H9 (cell line): ENCODE measurements around the gene KCNMB3. TPM values are rescaled to one million over a fixed set of nuclear protein-coding genes. Genes with fewer than 3 reads are reported as not detected.

Experiments
- DNase-seq: peaks from one replicate; pipeline ENCODE4 v3.0.0-alpha.2; 2017
- H2AFZ ChIP-seq: one replicate; pipeline ENCODE4 v1.6.1; 2013; ENCODE audit warnings: mild to moderate bottlenecking, low read length, control low read depth, moderate library complexity
- H2AK5ac ChIP-seq: 2 replicates; pipeline ENCODE4 v1.6.1; 2013; ENCODE audit warnings: low read length, control low read depth, mixed read lengths; ENCODE audit not compliant: insufficient read length
- H2BK120ac ChIP-seq: one replicate; pipeline ENCODE4 v1.6.1; 2013; ENCODE audit warnings: low read depth, mild to moderate bottlenecking, low read length, control low read depth, inconsistent platforms; ENCODE audit not compliant: poor library complexity, severe bottlenecking
- H2BK12ac ChIP-seq: 2 replicates; pipeline ENCODE4 v1.6.1; 2013; ENCODE audit warnings: low read length, control low read depth, mixed read lengths, low read depth; ENCODE audit not compliant: insufficient read length
- H2BK15ac ChIP-seq: 2 replicates; pipeline ENCODE4 v1.6.1; 2013; ENCODE audit warnings: low read depth, low read length, control low read depth
- H2BK20ac ChIP-seq: one replicate; pipeline ENCODE4 v1.6.1; 2013; ENCODE audit warnings: low read depth, mild to moderate bottlenecking, low read length, control low read depth, inconsistent platforms; ENCODE audit not compliant: poor library complexity, severe bottlenecking
- H2BK5ac ChIP-seq: 2 replicates; pipeline ENCODE4 v1.6.1; 2013; ENCODE audit warnings: low read length, control low read depth, mixed read lengths; ENCODE audit not compliant: insufficient read length
- H3K14ac ChIP-seq: 2 replicates; pipeline ENCODE4 v1.6.1; 2013; ENCODE audit warnings: low read length, control low read depth; ENCODE audit not compliant: insufficient read depth
- H3K18ac ChIP-seq: 2 replicates; pipeline ENCODE4 v1.6.1; 2013; ENCODE audit warnings: low read depth, mild to moderate bottlenecking, mixed read lengths, low read length, control low read depth; ENCODE audit not compliant: insufficient read length
- H3K23ac ChIP-seq: 2 replicates; pipeline ENCODE4 v1.6.1; 2013; ENCODE audit warnings: low read length, control low read depth, mixed read lengths, low read depth; ENCODE audit not compliant: insufficient read length
- H3K23me2 ChIP-seq: 2 replicates; pipeline ENCODE4 v1.6.1; 2013; ENCODE audit warnings: low read depth, mild to moderate bottlenecking, mixed read lengths, low read length, control low read depth; ENCODE audit not compliant: insufficient read length, poor library complexity, severe bottlenecking
- H3K27ac ChIP-seq: 2 replicates; pipeline ENCODE4 v1.5.1; 2013; ENCODE audit warnings: low read length, control low read depth, mixed read lengths, low read depth; ENCODE audit not compliant: insufficient read length
- H3K27me3 ChIP-seq: 2 replicates; pipeline ENCODE4 v1.6.1; 2013; ENCODE audit warnings: low read length, control low read depth, inconsistent platforms; ENCODE audit not compliant: insufficient read depth
- H3K4ac ChIP-seq: 2 replicates; pipeline ENCODE4 v1.6.1; 2013; ENCODE audit warnings: low read depth, mild to moderate bottlenecking, control low read depth, inconsistent platforms, low read length, moderate library complexity
- H3K4me1 ChIP-seq: 2 replicates; pipeline ENCODE4 v1.6.1; 2013; ENCODE audit warnings: low read length, control low read depth, inconsistent platforms; ENCODE audit not compliant: insufficient read depth
- H3K4me2 ChIP-seq: 2 replicates; pipeline ENCODE4 v1.6.1; 2013; ENCODE audit warnings: low read length, control low read depth, mixed read lengths; ENCODE audit not compliant: insufficient read length, insufficient read depth
- H3K56ac ChIP-seq: 2 replicates; pipeline ENCODE4 v1.6.1; 2013; ENCODE audit warnings: low read depth, mild to moderate bottlenecking, mixed read lengths, low read length, control low read depth; ENCODE audit not compliant: insufficient read length
- H3K79me1 ChIP-seq: 2 replicates; pipeline ENCODE4 v1.6.1; 2013; ENCODE audit warnings: low read depth, mild to moderate bottlenecking, moderate library complexity, low read length, control low read depth, inconsistent platforms; ENCODE audit not compliant: insufficient read depth, poor library complexity, severe bottlenecking
- H3K79me2 ChIP-seq: 2 replicates; pipeline ENCODE4 v1.6.1; 2013; ENCODE audit warnings: low read length, control low read depth, inconsistent platforms; ENCODE audit not compliant: insufficient read depth
- H3K9ac ChIP-seq: 2 replicates; pipeline ENCODE4 v1.6.1; 2013; ENCODE audit warnings: low read length, control low read depth, mixed read lengths; ENCODE audit not compliant: insufficient read length; ENCODE audit errors: extremely low read depth
- H3K9me3 ChIP-seq: one replicate; pipeline ENCODE4 v1.6.1; 2013; ENCODE audit warnings: low read depth, low read length, inconsistent platforms; ENCODE audit not compliant: control insufficient read depth
- H3T11ph ChIP-seq: one replicate; pipeline ENCODE4 v1.6.1; 2013; ENCODE audit warnings: mild to moderate bottlenecking, low read length, control low read depth, inconsistent platforms
- H4K20me1 ChIP-seq: one replicate; pipeline ENCODE4 v1.6.1; 2013; ENCODE audit not compliant: control insufficient read depth, insufficient read length, insufficient read depth
- H4K5ac ChIP-seq: 2 replicates; pipeline ENCODE4 v1.6.1; 2013; ENCODE audit warnings: low read depth, mild to moderate bottlenecking, mixed read lengths, low read length, control low read depth; ENCODE audit not compliant: insufficient read length
- H4K8ac ChIP-seq: replicated peaks from 2 replicates; pipeline ENCODE4 v1.6.1; 2013; ENCODE audit warnings: low read length, control low read depth, mixed read lengths, low read depth; ENCODE audit not compliant: insufficient read length
- H4K91ac ChIP-seq: 2 replicates; pipeline ENCODE4 v1.6.1; 2013; ENCODE audit warnings: low read depth, mild to moderate bottlenecking, moderate library complexity, mixed read lengths, low read length, control low read depth; ENCODE audit not compliant: insufficient read length
- H3K27ac Mint-ChIP-seq, 3 experiments: 2 replicates in 2 of 3; 3 replicates in 1 of 3; pipeline ENCODE4 v1.8.0; 2020 to 2021; ENCODE audit warnings: mixed read lengths in 3 of 3, mild to moderate bottlenecking in 1 of 3, moderate library complexity in 1 of 3
- H3K27me3 Mint-ChIP-seq: 2 replicates; pipeline ENCODE4 v1.8.0; 2021; ENCODE audit warnings: low read depth, mild to moderate bottlenecking, moderate library complexity, mixed read lengths
- H3K36me3 Mint-ChIP-seq, 3 experiments: 2 replicates in 2 of 3; 3 replicates in 1 of 3; pipeline ENCODE4 v1.8.0; 2020 to 2021; ENCODE audit warnings: low read depth in 3 of 3, mixed read lengths in 3 of 3; ENCODE audit not compliant: insufficient read depth in 1 of 3
- H3K4me1 Mint-ChIP-seq, 2 experiments: 2 replicates each; pipeline ENCODE4 v1.8.0; 2020; ENCODE audit warnings: mixed read lengths in 2 of 2
- H3K4me3 Mint-ChIP-seq, 2 experiments: 2 replicates in 1 of 2; 3 replicates in 1 of 2; pipeline ENCODE4 v1.8.0; 2020 to 2021; ENCODE audit warnings: mild to moderate bottlenecking in 2 of 2, mixed read lengths in 2 of 2, moderate library complexity in 1 of 2
- H3K9me3 Mint-ChIP-seq, 2 experiments: 2 replicates in 1 of 2; 3 replicates in 1 of 2; pipeline ENCODE4 v1.8.0; 2020; ENCODE audit warnings: mild to moderate bottlenecking in 2 of 2, mixed read lengths in 2 of 2, moderate library complexity in 1 of 2
- CTCF ChIP-seq: fragments of 200-600 bp; sonication (generic); conservative IDR thresholded peaks from 3 replicates; pipeline ENCODE4 v1.8.0; 2021; ENCODE audit warnings: antibody characterized with exemption, mild to moderate bottlenecking
- WGBS: extraction: QIAGEN DNeasy Blood & Tissue Kit; methylation state at CpG from one replicate; pipeline ENCODE4 v1.1.7; 2013; ENCODE audit warnings: missing lambda C conversion rate, low lambda C conversion rate, mixed read lengths; ENCODE audit not compliant: insufficient read length; ENCODE audit errors: extremely low coverage; 5-methylcytosine and 5-hydroxymethylcytosine counted together
- total RNA-seq: library from RNA; stranded (reverse); gene quantifications from 2 replicates; pipeline ENCODE4 v1.2.1, GENCODE V29; 2021

The KCNMB3 gene
- total RNA-seq, 1 experiment from 2014 or later, result 1.6 TPM

GRCh38 chr3:179224584-179224983 is 26.3 kb downstream of the KCNMB3 start:
- H3K4me3 Mint-ChIP-seq, result no peak overlapping the region
- Histone ChIP-seq H3K9ac (no peak overlapping the region), H4K5ac (no peak overlapping the region), H3K4me1 (no peaks in the 10 kb centered on the region), H3K4me2 (no peak overlapping the region), H3K79me1 (no peaks in the 10 kb centered on the region), H2BK12ac (no peak overlapping the region), H2AFZ (no peak overlapping the region), H3K56ac (no peak overlapping the region), H3K4ac (no peak overlapping the region), H2BK20ac (no peak overlapping the region), H3K9me3 (no peaks in the 10 kb centered on the region), H3K23me2 (no peaks in the 10 kb centered on the region), H3K23ac (no peak overlapping the region), H2BK120ac (no peak overlapping the region), H4K8ac (no peak overlapping the region), H4K20me1 (no peaks in the 10 kb centered on the region), H3K14ac (no peak overlapping the region), H2AK5ac (no peak overlapping the region), H4K91ac (no peak overlapping the region), H3K27me3 (no peaks in the 10 kb centered on the region), H2BK5ac (no peak overlapping the region), H3K18ac (no peak overlapping the region), H2BK15ac (no peak overlapping the region), H3K27ac (no peak overlapping the region), H3K79me2 (no peaks in the 10 kb centered on the region), H3T11ph (no peak overlapping the region)
- peaks cover 4 to 18% (median 13%) of the 10 kb centered on the region in 3 experiments for H3K36me3 Mint-ChIP-seq
- DNase-seq, result no peak
- TF ChIP-seq CTCF, result no peak
- H3K27ac Mint-ChIP-seq, result peak overlapping the region in 1 of 3 experiments; percentile 49; a peak in 1 of 7 replicates
- H3K27me3 Mint-ChIP-seq, result no peaks in the 10 kb centered on the region
- H3K4me1 Mint-ChIP-seq, result peaks cover 12 to 18% of the 10 kb centered on the region in 2 experiments; a peak in 3 of 4 replicates
- WGBS, result no CpG with 5 or more reads among the region's 1 CpG
- H3K9me3 Mint-ChIP-seq, result no peaks in the 10 kb centered on the region
